NCI-H748 (cell line): ENCODE results near the gene AVL9.
"Not testable (repeated sequence)": the region's sequence is repeated elsewhere in the genome, so short reads cannot be mapped to it uniquely, and the experiment has no call there.

Experiments
- DNase-seq: peaks from one replicate; lab custom pipeline; 2025; ENCODE audit not compliant: unreplicated experiment; lab: John Stamatoyannopoulos, UW

The AVL9 gene

GRCh38 chr7:32586291-32587221, 91.3 kb downstream of the AVL9 start:
- no peak for DNase-seq

- no peak for DNase-seq
These were observed 92.2 kb downstream of the AVL9 start for GRCh38 chr7:32587411-32587948.

GRCh38 chr7:32588657-32589056, 93.4 kb downstream of the AVL9 start:
- no peak for DNase-seq

GRCh38 chr7:32591938-32592337, 96.6 kb downstream of the AVL9 start:
- no peak for DNase-seq

GRCh38 chr7:32592701-32593100, 97.4 kb downstream of the AVL9 start:
- DNase-seq, result no peak

- no peak for DNase-seq
These were observed 99.7 kb downstream of the AVL9 start for GRCh38 chr7:32594965-32595490.

- DNase-seq, result not testable (repeated sequence)
These were observed 105.9 kb downstream of the AVL9 start for GRCh38 chr7:32601196-32601595.

- DNase-seq, result no peak
These were observed 107.2 kb downstream of the AVL9 start for GRCh38 chr7:32602470-32602869.

GRCh38 chr7:32603492-32603891, 108.2 kb downstream of the AVL9 start:
- DNase-seq, result not testable (repeated sequence)

GRCh38 chr7:32604047-32604446, 108.8 kb downstream of the AVL9 start:
- peak; percentile 29 for DNase-seq

GRCh38 chr7:32605032-32605431, 109.7 kb downstream of the AVL9 start:
- no peak for DNase-seq

- no peak for DNase-seq
These were observed 114.2 kb downstream of the AVL9 start for GRCh38 chr7:32609463-32609862.

- DNase-seq, result no peak
These were observed 116.2 kb downstream of the AVL9 start for GRCh38 chr7:32611201-32612099.

GRCh38 chr7:32616625-32617024, 121.3 kb downstream of the AVL9 start:
- no peak for DNase-seq

- no peak for DNase-seq
These were observed 123.2 kb downstream of the AVL9 start for GRCh38 chr7:32618470-32618869.

- no peak for DNase-seq
These were observed 123.7 kb downstream of the AVL9 start for GRCh38 chr7:32618987-32619386.

- not testable (repeated sequence) for DNase-seq
These were observed 124.1 kb downstream of the AVL9 start for GRCh38 chr7:32619416-32619815.

GRCh38 chr7:32631021-32631420, 135.7 kb downstream of the AVL9 start:
- no peak for DNase-seq

GRCh38 chr7:32631590-32632497, 136.6 kb downstream of the AVL9 start:
- DNase-seq, result not testable (repeated sequence)

GRCh38 chr7:32633446-32633845, 138.2 kb downstream of the AVL9 start:
- not testable (repeated sequence) for DNase-seq
